Muscle of arm (tissue), 12 donors: ENCODE measurements around the gene RABGAP1. TPM values are rescaled to one million over a fixed set of nuclear protein-coding genes. Genes with fewer than 3 reads are reported as not detected.

ENCODE experiments used
- polyA plus RNA-seq, 12 donors: library from polyadenylated mRNA; unstranded; fragments of 120-200 nt; gene quantifications; one replicate each; pipeline ENCODE4 v1.2.1, GENCODE V29; 2013; ENCODE audit not compliant: insufficient read length in 12 of 12

The RABGAP1 gene
- polyA plus RNA-seq, 12 donors: 20.9 to 63.0 (median 39.2) TPM; not detected in 1

Other genes with a start within 250 kb of the RABGAP1 start
- not detected for gene OR1L4, start 217.0 kb upstream of the RABGAP1 start, polyA plus RNA-seq
- not detected for gene OR1L6, start 198.7 kb upstream of the RABGAP1 start, polyA plus RNA-seq
- not detected for gene OR5C1, start 152.1 kb upstream of the RABGAP1 start, polyA plus RNA-seq
- gene OR1K1, start 140.9 kb upstream of the RABGAP1 start, polyA plus RNA-seq: not detected
- gene PDCL, start 112.4 kb upstream of the RABGAP1 start, polyA plus RNA-seq: 10 to 100 TPM in 11 of 12 donors, not detected in 1; 16.1 to 29.0 (median 21.0) TPM
- 10 to 100 TPM in 11 of 12 donors, not detected in 1; 30.4 to 42.4 (median 32.0) TPM for gene RC3H2, start 35.7 kb upstream of the RABGAP1 start, polyA plus RNA-seq
- 10 to 100 TPM in 9 of 12 donors, 1 to 10 TPM in 2, not detected in 1; 9.0 to 13.7 (median 12.0) TPM for gene ZBTB6, start 27.7 kb upstream of the RABGAP1 start, polyA plus RNA-seq
- gene ZBTB26, start 9.5 kb upstream of the RABGAP1 start, polyA plus RNA-seq: 10 to 100 TPM in 7 of 12 donors, 1 to 10 TPM in 4, not detected in 1; 8.8 to 11.3 (median 10.6) TPM
- gene GPR21, start 92.6 kb downstream of the RABGAP1 start, polyA plus RNA-seq: under 1 TPM in 7 of 12 donors, not detected in 5; 0.14 to 0.77 (median 0.33) TPM